ENCODE data around the gene CFAP74.

The CFAP74 gene

GRCh38 chr1:1967151-1967550, 36.4 kb downstream of the CFAP74 start:
- DNase-seq, result no peak

GRCh38 chr1:1966071-1966740, 37.4 kb downstream of the CFAP74 start:
- DNase-seq, result no peak

GRCh38 chr1:1965546-1965945, 38.0 kb downstream of the CFAP74 start:
- DNase-seq, result no peak

- no peak for DNase-seq
These were observed 38.8 kb downstream of the CFAP74 start for GRCh38 chr1:1964811-1965210.

- no peak for DNase-seq
These were observed 40.0 kb downstream of the CFAP74 start for GRCh38 chr1:1963570-1963969.

GRCh38 chr1:1962752-1963151, 40.8 kb downstream of the CFAP74 start:
- DNase-seq, result no peak

- no peak for DNase-seq
These were observed 42.9 kb downstream of the CFAP74 start for GRCh38 chr1:1960480-1961196.

- peak; percentile 48 to 58 for DNase-seq
These were observed 43.6 kb downstream of the CFAP74 start for GRCh38 chr1:1959840-1960479.

- no peak for DNase-seq
These were observed 44.1 kb downstream of the CFAP74 start for GRCh38 chr1:1959459-1959839.

GRCh38 chr1:1958071-1958541, 45.5 kb downstream of the CFAP74 start:
- no peak for DNase-seq

- DNase-seq, result no peak
These were observed 46.0 kb downstream of the CFAP74 start for GRCh38 chr1:1957533-1957961.

- DNase-seq, result no peak
These were observed 46.7 kb downstream of the CFAP74 start for GRCh38 chr1:1956586-1957532.

- no peak for DNase-seq
These were observed 47.5 kb downstream of the CFAP74 start for GRCh38 chr1:1956101-1956500.

GRCh38 chr1:1955621-1956094, 47.9 kb downstream of the CFAP74 start:
- DNase-seq, result no peak

GRCh38 chr1:1954831-1955441, 48.6 kb downstream of the CFAP74 start:
- no peak for DNase-seq

GRCh38 chr1:1954015-1954414, 49.6 kb downstream of the CFAP74 start:
- no peak for DNase-seq

GRCh38 chr1:1950940-1951339, 52.6 kb downstream of the CFAP74 start:
- DNase-seq, result no peak

GRCh38 chr1:1948783-1949182, 54.8 kb downstream of the CFAP74 start:
- DNase-seq, result no peak

- DNase-seq, result no peak
These were observed 56.1 kb downstream of the CFAP74 start for GRCh38 chr1:1947493-1947892.

GRCh38 chr1:1946540-1946939, 57.0 kb downstream of the CFAP74 start:
- DNase-seq, result no peak

- no peak for DNase-seq
These were observed 57.7 kb downstream of the CFAP74 start for GRCh38 chr1:1945782-1946393.
